WTC11 (cell line): ENCODE data around the gene TBC1D22A. TPM values are rescaled to one million over a fixed set of nuclear protein-coding genes. Genes with fewer than 3 reads are reported as not detected.
A peak's percentile ranks its signal among the peaks of the same experiment; 100 is the strongest.

ENCODE experiments used
- ATAC-seq: fragments of 200-7000 bp; cut with Tn5 transposase; 2 replicates; pipeline ENCODE4 v1.10.0; 2021; ENCODE audit warnings: mild to moderate bottlenecking, moderate library complexity
- CTCF ChIA-PET: fragments of 300-600 bp; sonication (Branson Sonifier 250); formaldehyde crosslinking; loops from one replicate; lab custom pipeline; 2021; ENCODE audit warnings: antibody characterized with exemption; lab: Charles Lee
- POLR2A ChIA-PET: fragments of 350-600 bp; sonication (Branson Sonifier 250); formaldehyde crosslinking; loops from one replicate; lab custom pipeline; 2021; ENCODE audit warnings: antibody characterized with exemption; lab: Charles Lee
- DNase-seq: peaks from one replicate; pipeline ENCODE4 v3.0.0; 2021; ENCODE audit warnings: low spot score
- H3K27ac Mint-ChIP-seq: 2 replicates; pipeline ENCODE4 v1.8.0; 2021; ENCODE audit warnings: mixed read lengths
- H3K27me3 Mint-ChIP-seq: 2 replicates; pipeline ENCODE4 v1.8.0; 2021; ENCODE audit warnings: low read depth, mild to moderate bottlenecking, moderate library complexity, mixed read lengths
- H3K36me3 Mint-ChIP-seq: 2 replicates; pipeline ENCODE4 v1.8.0; 2021; ENCODE audit warnings: mixed read lengths
- H3K4me1 Mint-ChIP-seq: 2 replicates; pipeline ENCODE4 v1.8.0; 2022; ENCODE audit warnings: mixed read lengths
- H3K4me3 Mint-ChIP-seq: 2 replicates; pipeline ENCODE4 v1.8.0; 2021; ENCODE audit warnings: mild to moderate bottlenecking, moderate library complexity, mixed read lengths
- H3K9me3 Mint-ChIP-seq: 2 replicates; pipeline ENCODE4 v1.8.0; 2021; ENCODE audit warnings: mixed read lengths
- ATF1 ChIP-seq: sonication (generic); formaldehyde crosslinking; IDR thresholded peaks from 2 replicates; pipeline ENCODE4 v1.8.1; 2023; ENCODE audit warnings: mild to moderate bottlenecking, moderate library complexity, missing genetic modification reagents
- CREB1 ChIP-seq: sonication (generic); formaldehyde crosslinking; IDR thresholded peaks from 2 replicates; pipeline ENCODE4 v1.8.0; 2023; ENCODE audit warnings: mild to moderate bottlenecking, missing genetic modification reagents
- ESRRA ChIP-seq: sonication (generic); formaldehyde crosslinking; IDR thresholded peaks from 2 replicates; pipeline ENCODE4 v1.8.1; 2022; ENCODE audit warnings: mild to moderate bottlenecking, missing genetic modification reagents, borderline replicate concordance
- ETV6 ChIP-seq: sonication (generic); formaldehyde crosslinking; IDR thresholded peaks from 2 replicates; pipeline ENCODE4 v1.8.1; 2022; ENCODE audit warnings: mild to moderate bottlenecking, missing genetic modification reagents
- FOXK1 ChIP-seq: sonication (generic); formaldehyde crosslinking; IDR thresholded peaks from 2 replicates; pipeline ENCODE4 v1.8.0; 2022; ENCODE audit warnings: mild to moderate bottlenecking, moderate library complexity, missing genetic modification reagents
- GABPB1 ChIP-seq: sonication (generic); formaldehyde crosslinking; IDR thresholded peaks from 2 replicates; pipeline ENCODE4 v1.8.1; 2023; ENCODE audit warnings: mild to moderate bottlenecking, missing genetic modification reagents
- GTF2I ChIP-seq: fragments of 250-450 bp; sonication (Bioruptor Pico); conservative IDR thresholded peaks from 2 replicates; pipeline ENCODE4 v1.4.0; 2021; ENCODE audit warnings: mild to moderate bottlenecking
- HMGA2 ChIP-seq: fragments of 250-450 bp; sonication (Bioruptor Pico); IDR thresholded peaks from 2 replicates; pipeline ENCODE4 v1.4.0; 2021; ENCODE audit warnings: mild to moderate bottlenecking, moderate library complexity
- JAZF1 ChIP-seq: fragments of 250-450 bp; sonication (Bioruptor Pico); IDR thresholded peaks from 2 replicates; pipeline ENCODE4 v1.9.0; 2021; ENCODE audit warnings: moderate library complexity, mild to moderate bottlenecking, inconsistent platforms
- MXD4 ChIP-seq: fragments of 250-450 bp; sonication (Bioruptor Pico); IDR thresholded peaks from 2 replicates; pipeline ENCODE4 v1.8.0; 2021; ENCODE audit warnings: mild to moderate bottlenecking, moderate library complexity, borderline replicate concordance
- NR3C1 ChIP-seq: sonication (generic); formaldehyde crosslinking; conservative IDR thresholded peaks from 2 replicates; pipeline ENCODE4 v1.8.1; 2023; ENCODE audit warnings: low read depth, mild to moderate bottlenecking, missing genetic modification reagents
- RORB ChIP-seq: fragments of 250-450 bp; sonication (Bioruptor Pico); IDR thresholded peaks from 2 replicates; pipeline ENCODE4 v1.9.0; 2021; ENCODE audit warnings: mild to moderate bottlenecking
- SOX15 ChIP-seq: fragments of 250-450 bp; sonication (Bioruptor Pico); IDR thresholded peaks from 2 replicates; pipeline ENCODE4 v1.9.0; 2021; ENCODE audit warnings: mild to moderate bottlenecking
- ZBTB21 ChIP-seq: sonication (generic); formaldehyde crosslinking; IDR thresholded peaks from 2 replicates; pipeline ENCODE4 v1.8.1; 2023; ENCODE audit warnings: mild to moderate bottlenecking, missing genetic modification reagents, borderline replicate concordance
- ZNF317 ChIP-seq: sonication (generic); formaldehyde crosslinking; IDR thresholded peaks from 2 replicates; pipeline ENCODE4 v1.8.1; 2023; ENCODE audit warnings: low read depth, mild to moderate bottlenecking, moderate library complexity, missing genetic modification reagents, borderline replicate concordance
- ZNF423 ChIP-seq: fragments of 250-450 bp; sonication (Bioruptor Pico); IDR thresholded peaks from 2 replicates; pipeline ENCODE4 v2.1.2; 2022; ENCODE audit warnings: mild to moderate bottlenecking, moderate library complexity
- ZNF671 ChIP-seq: fragments of 250-450 bp; sonication (Bioruptor Pico); IDR thresholded peaks from 2 replicates; pipeline ENCODE4 v1.8.0; 2021; ENCODE audit warnings: mild to moderate bottlenecking
- total RNA-seq: library from RNA; stranded (reverse); gene quantifications from 3 replicates; pipeline ENCODE4 v1.2.3, GENCODE V29; 2021
- TF ChIP-seq, protein P1 (sequence below): sonication (generic); formaldehyde crosslinking; IDR thresholded peaks from 2 replicates; pipeline ENCODE4 v1.8.0; 2022; ENCODE audit warnings: mild to moderate bottlenecking, missing genetic modification reagents
- TF ChIP-seq, protein P2 (sequence below): sonication (generic); formaldehyde crosslinking; IDR thresholded peaks from 2 replicates; pipeline ENCODE4 v1.8.1; 2023; ENCODE audit warnings: mild to moderate bottlenecking, missing genetic modification reagents
- TF ChIP-seq, protein P3 (sequence below): sonication (generic); formaldehyde crosslinking; IDR thresholded peaks from 2 replicates; pipeline ENCODE4 v1.8.1; 2023; ENCODE audit warnings: mild to moderate bottlenecking, missing genetic modification reagents, borderline replicate concordance
- TF ChIP-seq, protein P4 (sequence below): sonication (generic); formaldehyde crosslinking; IDR thresholded peaks from 2 replicates; pipeline ENCODE4 v1.8.1; 2022; ENCODE audit warnings: low read depth, missing genetic modification reagents, borderline replicate concordance
- TF ChIP-seq, protein P5 (sequence below): fragments of 250-450 bp; sonication (Bioruptor Pico); IDR thresholded peaks from 2 replicates; pipeline ENCODE4 v2.1.2; 2022; ENCODE audit warnings: mild to moderate bottlenecking, moderate library complexity
- TF ChIP-seq, protein P6 (sequence below): sonication (generic); formaldehyde crosslinking; IDR thresholded peaks from 2 replicates; pipeline ENCODE4 v1.8.0; 2022; ENCODE audit warnings: mild to moderate bottlenecking, missing genetic modification reagents

Gene TBC1D22A
- total RNA-seq, 1 experiment from 2014 or later: 18.1 TPM

DNA sequence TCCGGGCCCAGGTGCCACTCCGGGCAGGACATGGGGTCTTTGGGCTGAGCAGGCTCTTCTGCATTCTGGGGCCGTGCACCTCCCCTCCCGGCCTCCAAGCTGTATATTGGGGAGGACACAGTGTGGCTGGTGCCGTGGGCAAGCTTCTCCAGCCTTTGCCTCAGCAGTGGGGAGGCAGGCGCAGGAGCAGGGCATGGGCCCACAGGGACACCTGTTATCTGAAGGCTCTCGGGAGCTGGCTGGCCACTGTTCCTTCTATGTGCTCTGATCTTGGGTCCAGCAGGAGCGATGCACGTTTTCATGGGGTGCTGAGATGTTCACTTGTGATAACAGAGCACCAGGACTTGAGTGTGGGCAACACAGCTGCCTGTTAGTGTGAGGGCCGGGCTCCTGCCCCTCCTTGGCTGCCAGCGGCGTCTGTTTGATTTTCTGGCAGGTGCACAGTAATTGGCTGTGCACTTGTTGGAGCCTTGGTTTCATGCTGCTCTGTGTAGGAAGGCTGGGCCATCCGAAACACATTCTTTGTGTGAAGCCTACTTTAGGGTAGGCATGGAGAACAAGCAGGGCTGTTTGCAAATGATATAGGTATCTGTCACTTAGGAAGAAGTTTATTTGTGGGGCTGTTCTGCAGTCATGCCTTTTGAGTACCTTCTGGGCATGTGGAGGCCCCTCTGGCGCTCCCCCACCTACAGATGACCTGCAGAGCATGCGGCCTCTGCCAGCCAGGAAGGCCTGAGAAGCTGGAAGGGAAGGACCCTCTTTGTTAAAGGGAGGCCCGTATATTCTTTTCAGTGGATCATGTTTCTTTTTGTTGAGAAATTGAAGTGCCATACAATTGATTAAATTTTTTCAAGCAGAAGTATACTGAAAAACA is 201.5 kb downstream of the TBC1D22A start:
- Mint-ChIP-seq H3K4me1 (peaks cover 12% of the 10 kb centered on the region), H3K4me3 (no peak overlapping the region), H3K36me3 (no peaks in the 10 kb centered on the region), H3K27me3 (no peaks in the 10 kb centered on the region), H3K27ac (no peak overlapping the region), H3K9me3 (no peaks in the 10 kb centered on the region)
- POLR2A ChIA-PET: no interaction called here
- TF ChIP-seq, protein P1, sequence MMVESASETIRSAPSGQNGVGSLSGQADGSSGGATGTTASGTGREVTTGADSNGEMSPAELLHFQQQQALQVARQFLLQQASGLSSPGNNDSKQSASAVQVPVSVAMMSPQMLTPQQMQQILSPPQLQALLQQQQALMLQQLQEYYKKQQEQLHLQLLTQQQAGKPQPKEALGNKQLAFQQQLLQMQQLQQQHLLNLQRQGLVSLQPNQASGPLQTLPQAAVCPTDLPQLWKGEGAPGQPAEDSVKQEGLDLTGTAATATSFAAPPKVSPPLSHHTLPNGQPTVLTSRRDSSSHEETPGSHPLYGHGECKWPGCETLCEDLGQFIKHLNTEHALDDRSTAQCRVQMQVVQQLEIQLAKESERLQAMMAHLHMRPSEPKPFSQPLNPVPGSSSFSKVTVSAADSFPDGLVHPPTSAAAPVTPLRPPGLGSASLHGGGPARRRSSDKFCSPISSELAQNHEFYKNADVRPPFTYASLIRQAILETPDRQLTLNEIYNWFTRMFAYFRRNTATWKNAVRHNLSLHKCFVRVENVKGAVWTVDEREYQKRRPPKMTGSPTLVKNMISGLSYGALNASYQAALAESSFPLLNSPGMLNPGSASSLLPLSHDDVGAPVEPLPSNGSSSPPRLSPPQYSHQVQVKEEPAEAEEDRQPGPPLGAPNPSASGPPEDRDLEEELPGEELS: no peak
- TF ChIP-seq ETV6 (no peak), SOX15 (CRISPR knock-in tag) (no peak), ZNF317 (CRISPR knock-in tag) (no peak), RORB (no peak), ZNF671 (CRISPR knock-in tag) (no peak), GTF2I (no peak), NR3C1 (CRISPR knock-in tag) (no peak), CREB1 (CRISPR knock-in tag) (no peak), HMGA2 (CRISPR knock-in tag) (no peak), JAZF1 (no peak)
- TF ChIP-seq, protein P2, sequence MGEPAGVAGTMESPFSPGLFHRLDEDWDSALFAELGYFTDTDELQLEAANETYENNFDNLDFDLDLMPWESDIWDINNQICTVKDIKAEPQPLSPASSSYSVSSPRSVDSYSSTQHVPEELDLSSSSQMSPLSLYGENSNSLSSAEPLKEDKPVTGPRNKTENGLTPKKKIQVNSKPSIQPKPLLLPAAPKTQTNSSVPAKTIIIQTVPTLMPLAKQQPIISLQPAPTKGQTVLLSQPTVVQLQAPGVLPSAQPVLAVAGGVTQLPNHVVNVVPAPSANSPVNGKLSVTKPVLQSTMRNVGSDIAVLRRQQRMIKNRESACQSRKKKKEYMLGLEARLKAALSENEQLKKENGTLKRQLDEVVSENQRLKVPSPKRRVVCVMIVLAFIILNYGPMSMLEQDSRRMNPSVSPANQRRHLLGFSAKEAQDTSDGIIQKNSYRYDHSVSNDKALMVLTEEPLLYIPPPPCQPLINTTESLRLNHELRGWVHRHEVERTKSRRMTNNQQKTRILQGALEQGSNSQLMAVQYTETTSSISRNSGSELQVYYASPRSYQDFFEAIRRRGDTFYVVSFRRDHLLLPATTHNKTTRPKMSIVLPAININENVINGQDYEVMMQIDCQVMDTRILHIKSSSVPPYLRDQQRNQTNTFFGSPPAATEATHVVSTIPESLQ (CRISPR knock-in tag): no peak
- TF ChIP-seq, protein P3, sequence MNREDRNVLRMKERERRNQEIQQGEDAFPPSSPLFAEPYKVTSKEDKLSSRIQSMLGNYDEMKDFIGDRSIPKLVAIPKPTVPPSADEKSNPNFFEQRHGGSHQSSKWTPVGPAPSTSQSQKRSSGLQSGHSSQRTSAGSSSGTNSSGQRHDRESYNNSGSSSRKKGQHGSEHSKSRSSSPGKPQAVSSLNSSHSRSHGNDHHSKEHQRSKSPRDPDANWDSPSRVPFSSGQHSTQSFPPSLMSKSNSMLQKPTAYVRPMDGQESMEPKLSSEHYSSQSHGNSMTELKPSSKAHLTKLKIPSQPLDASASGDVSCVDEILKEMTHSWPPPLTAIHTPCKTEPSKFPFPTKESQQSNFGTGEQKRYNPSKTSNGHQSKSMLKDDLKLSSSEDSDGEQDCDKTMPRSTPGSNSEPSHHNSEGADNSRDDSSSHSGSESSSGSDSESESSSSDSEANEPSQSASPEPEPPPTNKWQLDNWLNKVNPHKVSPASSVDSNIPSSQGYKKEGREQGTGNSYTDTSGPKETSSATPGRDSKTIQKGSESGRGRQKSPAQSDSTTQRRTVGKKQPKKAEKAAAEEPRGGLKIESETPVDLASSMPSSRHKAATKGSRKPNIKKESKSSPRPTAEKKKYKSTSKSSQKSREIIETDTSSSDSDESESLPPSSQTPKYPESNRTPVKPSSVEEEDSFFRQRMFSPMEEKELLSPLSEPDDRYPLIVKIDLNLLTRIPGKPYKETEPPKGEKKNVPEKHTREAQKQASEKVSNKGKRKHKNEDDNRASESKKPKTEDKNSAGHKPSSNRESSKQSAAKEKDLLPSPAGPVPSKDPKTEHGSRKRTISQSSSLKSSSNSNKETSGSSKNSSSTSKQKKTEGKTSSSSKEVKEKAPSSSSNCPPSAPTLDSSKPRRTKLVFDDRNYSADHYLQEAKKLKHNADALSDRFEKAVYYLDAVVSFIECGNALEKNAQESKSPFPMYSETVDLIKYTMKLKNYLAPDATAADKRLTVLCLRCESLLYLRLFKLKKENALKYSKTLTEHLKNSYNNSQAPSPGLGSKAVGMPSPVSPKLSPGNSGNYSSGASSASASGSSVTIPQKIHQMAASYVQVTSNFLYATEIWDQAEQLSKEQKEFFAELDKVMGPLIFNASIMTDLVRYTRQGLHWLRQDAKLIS: no peak
- ATAC-seq (no peak), DNase-seq (no peak)
- CTCF ChIA-PET: interaction anchor here (0.6 kb wide), 2 partner anchors 49 to 290 kb away, joined by 3 read pairs; no protein-coding TSS in a partner anchor

DNA sequence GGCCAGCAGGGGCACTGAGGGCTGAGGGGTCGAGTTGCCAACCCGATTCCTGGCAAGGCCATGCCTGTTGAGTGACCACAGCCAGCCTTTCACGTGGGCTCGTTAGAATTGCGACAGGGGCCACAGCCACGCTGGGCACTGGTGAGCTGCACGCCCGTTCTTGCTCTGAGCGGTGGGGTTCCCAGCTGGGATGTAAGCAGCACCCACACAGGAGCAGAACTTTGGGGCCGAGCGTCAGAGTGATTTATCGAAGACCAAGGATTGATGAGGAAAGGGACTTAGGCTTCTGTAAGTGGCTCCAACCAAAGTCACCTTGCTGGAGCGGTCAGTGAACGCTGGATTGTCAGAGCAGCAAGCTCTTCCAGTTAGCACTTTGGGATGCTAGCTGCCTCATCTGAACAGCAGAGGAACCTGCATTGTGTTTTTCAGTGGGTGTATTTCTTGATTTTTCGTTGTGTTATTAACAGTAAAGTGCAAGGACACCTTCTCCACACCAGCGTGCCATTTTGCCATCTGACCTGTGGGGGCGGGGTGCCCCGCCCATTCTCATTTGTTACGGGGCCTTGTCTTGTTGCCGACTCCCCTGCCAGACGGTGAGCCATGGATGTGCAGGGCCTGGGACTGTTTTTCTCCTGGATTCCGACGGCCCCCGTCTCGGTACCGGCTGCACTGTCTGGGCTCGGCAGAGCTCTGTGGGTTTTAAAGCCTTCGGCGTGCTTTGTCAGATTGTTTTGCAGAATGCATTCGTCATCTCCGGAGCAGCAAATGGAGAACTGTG is 202.5 kb downstream of the TBC1D22A start:
- POLR2A ChIA-PET: no interaction called here
- H3K27me3 Mint-ChIP-seq: no peaks in the 10 kb centered on the region
- CTCF ChIA-PET: interaction anchor here (0.8 kb wide), 1 partner anchor 163 kb away, joined by 3 read pairs; no protein-coding TSS in a partner anchor
- TF ChIP-seq ATF1 (CRISPR knock-in tag): no peak
- TF ChIP-seq, protein P4, sequence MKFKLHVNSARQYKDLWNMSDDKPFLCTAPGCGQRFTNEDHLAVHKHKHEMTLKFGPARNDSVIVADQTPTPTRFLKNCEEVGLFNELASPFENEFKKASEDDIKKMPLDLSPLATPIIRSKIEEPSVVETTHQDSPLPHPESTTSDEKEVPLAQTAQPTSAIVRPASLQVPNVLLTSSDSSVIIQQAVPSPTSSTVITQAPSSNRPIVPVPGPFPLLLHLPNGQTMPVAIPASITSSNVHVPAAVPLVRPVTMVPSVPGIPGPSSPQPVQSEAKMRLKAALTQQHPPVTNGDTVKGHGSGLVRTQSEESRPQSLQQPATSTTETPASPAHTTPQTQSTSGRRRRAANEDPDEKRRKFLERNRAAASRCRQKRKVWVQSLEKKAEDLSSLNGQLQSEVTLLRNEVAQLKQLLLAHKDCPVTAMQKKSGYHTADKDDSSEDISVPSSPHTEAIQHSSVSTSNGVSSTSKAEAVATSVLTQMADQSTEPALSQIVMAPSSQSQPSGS (CRISPR knock-in tag): no peak
- TF ChIP-seq MXD4 (CRISPR knock-in tag): no peak
- TF ChIP-seq ZNF423 (CRISPR knock-in tag): no peak
- no peak for TF ChIP-seq ESRRA (CRISPR knock-in tag)
- TF ChIP-seq SOX15 (CRISPR knock-in tag): no peak
- no peak for TF ChIP-seq FOXK1 (CRISPR knock-in tag)
- TF ChIP-seq, protein P5, sequence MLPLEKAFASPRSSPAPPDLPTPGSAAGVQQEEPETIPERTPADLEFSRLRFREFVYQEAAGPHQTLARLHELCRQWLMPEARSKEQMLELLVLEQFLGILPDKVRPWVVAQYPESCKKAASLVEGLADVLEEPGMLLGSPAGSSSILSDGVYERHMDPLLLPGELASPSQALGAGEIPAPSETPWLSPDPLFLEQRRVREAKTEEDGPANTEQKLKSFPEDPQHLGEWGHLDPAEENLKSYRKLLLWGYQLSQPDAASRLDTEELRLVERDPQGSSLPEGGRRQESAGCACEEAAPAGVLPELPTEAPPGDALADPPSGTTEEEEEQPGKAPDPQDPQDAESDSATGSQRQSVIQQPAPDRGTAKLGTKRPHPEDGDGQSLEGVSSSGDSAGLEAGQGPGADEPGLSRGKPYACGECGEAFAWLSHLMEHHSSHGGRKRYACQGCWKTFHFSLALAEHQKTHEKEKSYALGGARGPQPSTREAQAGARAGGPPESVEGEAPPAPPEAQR: no peak
- TF ChIP-seq, protein P6, sequence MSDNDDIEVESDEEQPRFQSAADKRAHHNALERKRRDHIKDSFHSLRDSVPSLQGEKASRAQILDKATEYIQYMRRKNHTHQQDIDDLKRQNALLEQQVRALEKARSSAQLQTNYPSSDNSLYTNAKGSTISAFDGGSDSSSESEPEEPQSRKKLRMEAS: no peak
- TF ChIP-seq GABPB1: no peak
- TF ChIP-seq ZBTB21: no peak
- TF ChIP-seq NR3C1 (CRISPR knock-in tag): no peak

More for the DNA sequence above, 202.5 kb downstream of the TBC1D22A start:
- H3K9me3 Mint-ChIP-seq: no peaks in the 10 kb centered on the region
- H3K27ac Mint-ChIP-seq: 0 out of 2 replicates have a peak overlapping the region, but pooled peaks have one; percentile 63
- ATAC-seq (0 out of 2 replicates have a peak, but pooled peaks have one; percentile 36), DNase-seq (no peak)
- H3K4me3 Mint-ChIP-seq: no peak overlapping the region
- H3K4me1 Mint-ChIP-seq: peaks cover 11% of the 10 kb centered on the region
- no peaks in the 10 kb centered on the region for H3K36me3 Mint-ChIP-seq
